ENCODE results near the gene SFRP4.

- TF ChIP-seq SUZ12 (IDR thresholded peaks at IDR 0.05; ENCODE audit: extremely low read depth, insufficient read depth, insufficient read length) (no peak), ZNF274 (IDR thresholded peaks at IDR 0.05; ENCODE audit: low read depth, low read length) (no peak)
These were observed 16.5 kb upstream of the SFRP4 start for GRCh38 chr7:37933018-37933566.

All from NT2/D1 (cell line).